H9 (cell line): ENCODE measurements around the gene MRFAP1. TPM values are rescaled to one million over a fixed set of nuclear protein-coding genes. Genes with fewer than 3 reads are reported as not detected.

Experiments
- DNase-seq: peaks from one replicate; pipeline ENCODE4 v3.0.0-alpha.2; 2017
- H2AFZ ChIP-seq: one replicate; pipeline ENCODE4 v1.6.1; 2013; ENCODE audit warnings: mild to moderate bottlenecking, low read length, control low read depth, moderate library complexity
- H2AK5ac ChIP-seq: 2 replicates; pipeline ENCODE4 v1.6.1; 2013; ENCODE audit warnings: low read length, control low read depth, mixed read lengths; ENCODE audit not compliant: insufficient read length
- H2BK120ac ChIP-seq: one replicate; pipeline ENCODE4 v1.6.1; 2013; ENCODE audit warnings: low read depth, mild to moderate bottlenecking, low read length, control low read depth, inconsistent platforms; ENCODE audit not compliant: poor library complexity, severe bottlenecking
- H2BK12ac ChIP-seq: 2 replicates; pipeline ENCODE4 v1.6.1; 2013; ENCODE audit warnings: low read length, control low read depth, mixed read lengths, low read depth; ENCODE audit not compliant: insufficient read length
- H2BK15ac ChIP-seq: 2 replicates; pipeline ENCODE4 v1.6.1; 2013; ENCODE audit warnings: low read depth, low read length, control low read depth
- H2BK20ac ChIP-seq: one replicate; pipeline ENCODE4 v1.6.1; 2013; ENCODE audit warnings: low read depth, mild to moderate bottlenecking, low read length, control low read depth, inconsistent platforms; ENCODE audit not compliant: poor library complexity, severe bottlenecking
- H2BK5ac ChIP-seq: 2 replicates; pipeline ENCODE4 v1.6.1; 2013; ENCODE audit warnings: low read length, control low read depth, mixed read lengths; ENCODE audit not compliant: insufficient read length
- H3K14ac ChIP-seq: 2 replicates; pipeline ENCODE4 v1.6.1; 2013; ENCODE audit warnings: low read length, control low read depth; ENCODE audit not compliant: insufficient read depth
- H3K18ac ChIP-seq: 2 replicates; pipeline ENCODE4 v1.6.1; 2013; ENCODE audit warnings: low read depth, mild to moderate bottlenecking, mixed read lengths, low read length, control low read depth; ENCODE audit not compliant: insufficient read length
- H3K23ac ChIP-seq: 2 replicates; pipeline ENCODE4 v1.6.1; 2013; ENCODE audit warnings: low read length, control low read depth, mixed read lengths, low read depth; ENCODE audit not compliant: insufficient read length
- H3K23me2 ChIP-seq: 2 replicates; pipeline ENCODE4 v1.6.1; 2013; ENCODE audit warnings: low read depth, mild to moderate bottlenecking, mixed read lengths, low read length, control low read depth; ENCODE audit not compliant: insufficient read length, poor library complexity, severe bottlenecking
- H3K27ac ChIP-seq: 2 replicates; pipeline ENCODE4 v1.5.1; 2013; ENCODE audit warnings: low read length, control low read depth, mixed read lengths, low read depth; ENCODE audit not compliant: insufficient read length
- H3K27me3 ChIP-seq: 2 replicates; pipeline ENCODE4 v1.6.1; 2013; ENCODE audit warnings: low read length, control low read depth, inconsistent platforms; ENCODE audit not compliant: insufficient read depth
- H3K4ac ChIP-seq: 2 replicates; pipeline ENCODE4 v1.6.1; 2013; ENCODE audit warnings: low read depth, mild to moderate bottlenecking, control low read depth, inconsistent platforms, low read length, moderate library complexity
- H3K4me1 ChIP-seq: 2 replicates; pipeline ENCODE4 v1.6.1; 2013; ENCODE audit warnings: low read length, control low read depth, inconsistent platforms; ENCODE audit not compliant: insufficient read depth
- H3K4me2 ChIP-seq: 2 replicates; pipeline ENCODE4 v1.6.1; 2013; ENCODE audit warnings: low read length, control low read depth, mixed read lengths; ENCODE audit not compliant: insufficient read length, insufficient read depth
- H3K56ac ChIP-seq: 2 replicates; pipeline ENCODE4 v1.6.1; 2013; ENCODE audit warnings: low read depth, mild to moderate bottlenecking, mixed read lengths, low read length, control low read depth; ENCODE audit not compliant: insufficient read length
- H3K79me1 ChIP-seq: 2 replicates; pipeline ENCODE4 v1.6.1; 2013; ENCODE audit warnings: low read depth, mild to moderate bottlenecking, moderate library complexity, low read length, control low read depth, inconsistent platforms; ENCODE audit not compliant: insufficient read depth, poor library complexity, severe bottlenecking
- H3K79me2 ChIP-seq: 2 replicates; pipeline ENCODE4 v1.6.1; 2013; ENCODE audit warnings: low read length, control low read depth, inconsistent platforms; ENCODE audit not compliant: insufficient read depth
- H3K9ac ChIP-seq: 2 replicates; pipeline ENCODE4 v1.6.1; 2013; ENCODE audit warnings: low read length, control low read depth, mixed read lengths; ENCODE audit not compliant: insufficient read length; ENCODE audit errors: extremely low read depth
- H3K9me3 ChIP-seq: one replicate; pipeline ENCODE4 v1.6.1; 2013; ENCODE audit warnings: low read depth, low read length, inconsistent platforms; ENCODE audit not compliant: control insufficient read depth
- H3T11ph ChIP-seq: one replicate; pipeline ENCODE4 v1.6.1; 2013; ENCODE audit warnings: mild to moderate bottlenecking, low read length, control low read depth, inconsistent platforms
- H4K20me1 ChIP-seq: one replicate; pipeline ENCODE4 v1.6.1; 2013; ENCODE audit not compliant: control insufficient read depth, insufficient read length, insufficient read depth
- H4K5ac ChIP-seq: 2 replicates; pipeline ENCODE4 v1.6.1; 2013; ENCODE audit warnings: low read depth, mild to moderate bottlenecking, mixed read lengths, low read length, control low read depth; ENCODE audit not compliant: insufficient read length
- H4K8ac ChIP-seq: replicated peaks from 2 replicates; pipeline ENCODE4 v1.6.1; 2013; ENCODE audit warnings: low read length, control low read depth, mixed read lengths, low read depth; ENCODE audit not compliant: insufficient read length
- H4K91ac ChIP-seq: 2 replicates; pipeline ENCODE4 v1.6.1; 2013; ENCODE audit warnings: low read depth, mild to moderate bottlenecking, moderate library complexity, mixed read lengths, low read length, control low read depth; ENCODE audit not compliant: insufficient read length
- H3K27ac Mint-ChIP-seq, 3 experiments: 2 replicates in 2 of 3; 3 replicates in 1 of 3; pipeline ENCODE4 v1.8.0; 2020 to 2021; ENCODE audit warnings: mixed read lengths in 3 of 3, mild to moderate bottlenecking in 1 of 3, moderate library complexity in 1 of 3
- H3K27me3 Mint-ChIP-seq: 2 replicates; pipeline ENCODE4 v1.8.0; 2021; ENCODE audit warnings: low read depth, mild to moderate bottlenecking, moderate library complexity, mixed read lengths
- H3K36me3 Mint-ChIP-seq, 3 experiments: 2 replicates in 2 of 3; 3 replicates in 1 of 3; pipeline ENCODE4 v1.8.0; 2020 to 2021; ENCODE audit warnings: low read depth in 3 of 3, mixed read lengths in 3 of 3; ENCODE audit not compliant: insufficient read depth in 1 of 3
- H3K4me1 Mint-ChIP-seq, 2 experiments: 2 replicates each; pipeline ENCODE4 v1.8.0; 2020; ENCODE audit warnings: mixed read lengths in 2 of 2
- H3K4me3 Mint-ChIP-seq, 2 experiments: 2 replicates in 1 of 2; 3 replicates in 1 of 2; pipeline ENCODE4 v1.8.0; 2020 to 2021; ENCODE audit warnings: mild to moderate bottlenecking in 2 of 2, mixed read lengths in 2 of 2, moderate library complexity in 1 of 2
- H3K9me3 Mint-ChIP-seq, 2 experiments: 2 replicates in 1 of 2; 3 replicates in 1 of 2; pipeline ENCODE4 v1.8.0; 2020; ENCODE audit warnings: mild to moderate bottlenecking in 2 of 2, mixed read lengths in 2 of 2, moderate library complexity in 1 of 2
- CTCF ChIP-seq: fragments of 200-600 bp; sonication (generic); conservative IDR thresholded peaks from 3 replicates; pipeline ENCODE4 v1.8.0; 2021; ENCODE audit warnings: antibody characterized with exemption, mild to moderate bottlenecking
- WGBS: extraction: QIAGEN DNeasy Blood & Tissue Kit; methylation state at CpG from one replicate; pipeline ENCODE4 v1.1.7; 2013; ENCODE audit warnings: missing lambda C conversion rate, low lambda C conversion rate, mixed read lengths; ENCODE audit not compliant: insufficient read length; ENCODE audit errors: extremely low coverage; 5-methylcytosine and 5-hydroxymethylcytosine counted together
- total RNA-seq: library from RNA; stranded (reverse); gene quantifications from 2 replicates; pipeline ENCODE4 v1.2.1, GENCODE V29; 2021

Gene MRFAP1
- total RNA-seq, 1 experiment from 2014 or later: 328 TPM

GRCh38 chr4:6625256-6625655, 15.2 kb upstream of the MRFAP1 start:
- H3T11ph ChIP-seq: no peak overlapping the region
- TF ChIP-seq CTCF: no peak
- no peak overlapping the region for H3K4me3 Mint-ChIP-seq

More at GRCh38 chr4:6625256-6625655, 15.2 kb upstream of the MRFAP1 start:
- Histone ChIP-seq H2BK20ac (no peak overlapping the region), H3K79me2 (no peaks in the 10 kb centered on the region), H2AFZ (no peak overlapping the region), H2BK120ac (no peak overlapping the region), H2BK15ac (no peak overlapping the region), H3K18ac (no peak overlapping the region), H2AK5ac (no peak overlapping the region), H4K91ac (no peak overlapping the region), H3K4me1 (no peaks in the 10 kb centered on the region), H3K27me3 (no peaks in the 10 kb centered on the region), H4K5ac (no peak overlapping the region), H4K8ac (no peak overlapping the region), H2BK12ac (no peak overlapping the region), H3K4me2 (no peak overlapping the region), H3K27ac (no peak overlapping the region), H2BK5ac (no peak overlapping the region), H4K20me1 (no peaks in the 10 kb centered on the region), H3K9me3 (no peaks in the 10 kb centered on the region), H3K4ac (no peak overlapping the region), H3K14ac (no peak overlapping the region), H3K9ac (no peak overlapping the region), H3K56ac (no peak overlapping the region), H3K23me2 (no peaks in the 10 kb centered on the region), H3K79me1 (no peaks in the 10 kb centered on the region), H3K23ac (no peak overlapping the region)
- Mint-ChIP-seq H3K4me1 (peaks cover 0 to 7% of the 10 kb centered on the region in 2 experiments; a peak in 3 of 4 replicates), H3K36me3 (no peaks in the 10 kb centered on the region), H3K9me3 (no peaks in the 10 kb centered on the region), H3K27ac (no peak overlapping the region; a peak in 1 of 7 replicates), H3K27me3 (no peaks in the 10 kb centered on the region)
- DNase-seq: no peak
- no CpG with 5 or more reads among the region's 9 CpGs for WGBS
